Activated B cell treated with CpG ODN at 0.5 μM for 24 hours (primary cell): ENCODE results near the gene ANKIB1. TPM values are rescaled to one million over a fixed set of nuclear protein-coding genes. Genes with fewer than 3 reads are reported as not detected.

Experiments used
- ATAC-seq: fragments of 200-7000 bp; cut with Tn5 transposase; one replicate; pipeline ENCODE4 v1.10.0; 2021; ENCODE audit warnings: low read depth, mild to moderate bottlenecking, moderate library complexity
- CTCF ChIA-PET: fragments of 350-600 bp; sonication (Branson Sonifier 250); formaldehyde crosslinking; loops from one replicate; lab custom pipeline; 2021; ENCODE audit warnings: antibody characterized with exemption; lab: Charles Lee
- POLR2A ChIA-PET: fragments of 350-600 bp; sonication (Branson Sonifier 250); formaldehyde crosslinking; loops from one replicate; lab custom pipeline; 2021; ENCODE audit warnings: antibody characterized with exemption; lab: Charles Lee
- DNase-seq: peaks from one replicate; pipeline ENCODE4 v3.0.0; 2022
- H3K27ac Mint-ChIP-seq: one replicate; pipeline ENCODE4 v1.8.0; 2020; ENCODE audit warnings: mixed read lengths
- H3K27me3 Mint-ChIP-seq: one replicate; pipeline ENCODE4 v1.8.0; 2021; ENCODE audit warnings: mixed read lengths
- H3K36me3 Mint-ChIP-seq: one replicate; pipeline ENCODE4 v1.8.0; 2021; ENCODE audit warnings: low read depth, mixed read lengths
- H3K4me1 Mint-ChIP-seq: one replicate; pipeline ENCODE4 v1.8.0; 2021; ENCODE audit warnings: mixed read lengths
- H3K4me3 Mint-ChIP-seq: one replicate; pipeline ENCODE4 v1.8.0; 2020; ENCODE audit warnings: mild to moderate bottlenecking, mixed read lengths
- H3K9me3 Mint-ChIP-seq: one replicate; pipeline ENCODE4 v1.8.0; 2020; ENCODE audit warnings: mixed read lengths
- CTCF ChIP-seq: fragments of 200-600 bp; IDR thresholded peaks from one replicate; pipeline ENCODE4 v1.8.0; 2022; ENCODE audit warnings: antibody characterized with exemption, mild to moderate bottlenecking
- intact Hi-C: fragments of 100-400 bp; cut with micrococcal nuclease; formaldehyde crosslinking; loops from one replicate; pipeline ENCODE4 v1.15.1; 2024
- total RNA-seq: library from RNA; stranded (reverse); gene quantifications from 2 replicates; pipeline ENCODE4 v1.2.3, GENCODE V29; 2022

Gene ANKIB1
- total RNA-seq, 1 donor from 2014 or later, result 50.6 TPM

- no peak for DNase-seq
- Mint-ChIP-seq H3K4me1 (peaks cover 13% of the 10 kb centered on the region), H3K27ac (no peak overlapping the region), H3K9me3 (no peaks in the 10 kb centered on the region), H3K4me3 (no peak overlapping the region), H3K36me3 (peaks cover 7% of the 10 kb centered on the region), H3K27me3 (no peaks in the 10 kb centered on the region)
- no peak for ATAC-seq
- TF ChIP-seq CTCF, result no peak
- ChIA-PET POLR2A (interaction anchor here (1.3 kb wide), 1 partner anchor 15 kb away, joined by 4 read pairs; the partner anchor contains the start of genes ANKIB1 and KRIT1), CTCF (no interaction called here)
- intact Hi-C loops, result no loop called here
Measured at GRCh38 chr7:92260248-92260781, 14.5 kb downstream of the ANKIB1 start.

GRCh38 chr7:92266415-92267241 is 20.9 kb downstream of the ANKIB1 start:
- H3K9me3 Mint-ChIP-seq, result no peaks in the 10 kb centered on the region
- H3K4me1 Mint-ChIP-seq, result no peaks in the 10 kb centered on the region
- ChIA-PET POLR2A (no interaction called here), CTCF (no interaction called here)
- no peaks in the 10 kb centered on the region for H3K27me3 Mint-ChIP-seq
- H3K36me3 Mint-ChIP-seq, result peaks cover 5% of the 10 kb centered on the region
- TF ChIP-seq CTCF, result no peak
- DNase-seq (no peak), ATAC-seq (no peak)
- intact Hi-C loops, result no loop called here
- H3K4me3 Mint-ChIP-seq, result no peak overlapping the region
- no peak overlapping the region for H3K27ac Mint-ChIP-seq

- H3K27ac Mint-ChIP-seq, result no peak overlapping the region
- no peak for TF ChIP-seq CTCF
- H3K36me3 Mint-ChIP-seq, result peaks cover 1% of the 10 kb centered on the region
- ChIA-PET POLR2A (no interaction called here), CTCF (no interaction called here)
- no peak overlapping the region for H3K4me3 Mint-ChIP-seq
- H3K4me1 Mint-ChIP-seq, result no peaks in the 10 kb centered on the region
- DNase-seq (no peak), ATAC-seq (no peak)
- intact Hi-C loops, result no loop called here
- H3K9me3 Mint-ChIP-seq, result no peaks in the 10 kb centered on the region
- H3K27me3 Mint-ChIP-seq, result no peaks in the 10 kb centered on the region
Measured at GRCh38 chr7:92268921-92269320, 23.1 kb downstream of the ANKIB1 start.

GRCh38 chr7:92275327-92275726 is 29.6 kb downstream of the ANKIB1 start:
- no peak overlapping the region for H3K4me3 Mint-ChIP-seq
- H3K9me3 Mint-ChIP-seq, result peaks cover 2% of the 10 kb centered on the region
- TF ChIP-seq CTCF, result no peak
- CTCF ChIA-PET, result no interaction called here
- no peak for DNase-seq
- intact Hi-C loops, result no loop called here
- ATAC-seq, result no peak
- H3K4me1 Mint-ChIP-seq, result peaks cover 21% of the 10 kb centered on the region
- H3K36me3 Mint-ChIP-seq, result peaks cover 10% of the 10 kb centered on the region
- POLR2A ChIA-PET, result no interaction called here
- no peaks in the 10 kb centered on the region for H3K27me3 Mint-ChIP-seq
- H3K27ac Mint-ChIP-seq, result no peak overlapping the region

- DNase-seq, result no peak
Measured at GRCh38 chr7:92276460-92276864, 30.7 kb downstream of the ANKIB1 start.

More at GRCh38 chr7:92276460-92276864, 30.7 kb downstream of the ANKIB1 start:
- Mint-ChIP-seq H3K9me3 (peaks cover 6% of the 10 kb centered on the region), H3K4me3 (peak overlapping the region; percentile 16), H3K27me3 (no peaks in the 10 kb centered on the region), H3K4me1 (peaks cover 21% of the 10 kb centered on the region), H3K27ac (peak overlapping the region; percentile 16), H3K36me3 (peaks cover 16% of the 10 kb centered on the region)
- ChIA-PET CTCF (no interaction called here), POLR2A (no interaction called here)
- intact Hi-C loops, result no loop called here
- ATAC-seq, result peak; percentile 28
- TF ChIP-seq CTCF, result no peak
